ENCODE results near the gene INTS14.

Gene INTS14

GRCh38 chr15:65561934-65562333 lies 49.0 kb downstream of the INTS14 start:
- Histone ChIP-seq H3K4me3 (ENCODE audit: low read length) (no peak overlapping the region), H3K4me2 (ENCODE audit: low read length) (no peak overlapping the region), H3K79me2 (ENCODE audit: low read length) (no peaks in the 10 kb centered on the region; the same call in none of the 2 replicates), H3K27me3 (ENCODE audit: low read depth, low read length) (no peaks in the 10 kb centered on the region), H2AFZ (ENCODE audit: low read depth, low read length) (no peak overlapping the region), H4K20me1 (ENCODE audit: insufficient read depth, low read length) (no peaks in the 10 kb centered on the region), H3K36me3 (replicated peaks; ENCODE audit: low read depth, low read length) (peaks cover 72% of the 10 kb centered on the region), H3K9ac (ENCODE audit: low read length) (no peak overlapping the region), H3K4me1 (ENCODE audit: low read length) (no peaks in the 10 kb centered on the region), H3K9me3 (ENCODE audit: insufficient read depth, low read length) (no peaks in the 10 kb centered on the region), H3K27ac (ENCODE audit: low read length) (no peak overlapping the region)
- TF ChIP-seq CTCF (IDR thresholded peaks at IDR 0.05; ENCODE audit: low read depth, low read length) (no peak), EZH2phosphoT487 (IDR thresholded peaks at IDR 0.05; ENCODE audit: low read depth) (no peak)

GRCh38 chr15:65559941-65560340 lies 51.0 kb downstream of the INTS14 start:
- H2AFZ ChIP-seq (ENCODE audit: low read depth, low read length), result no peak overlapping the region
- H3K79me2 ChIP-seq (ENCODE audit: low read length), result peaks cover 6% of the 10 kb centered on the region
- H3K4me2 ChIP-seq (ENCODE audit: low read length), result no peak overlapping the region
- no peak overlapping the region for H3K4me3 ChIP-seq (ENCODE audit: low read length)
- H3K27ac ChIP-seq (ENCODE audit: low read length), result no peak overlapping the region
- H3K27me3 ChIP-seq (ENCODE audit: low read depth, low read length), result no peaks in the 10 kb centered on the region
- H3K36me3 ChIP-seq (replicated peaks; ENCODE audit: low read depth, low read length), result peaks cover 74% of the 10 kb centered on the region
- TF ChIP-seq CTCF (IDR thresholded peaks at IDR 0.05; ENCODE audit: low read depth, low read length), result no peak
- no peak for TF ChIP-seq EZH2phosphoT487 (IDR thresholded peaks at IDR 0.05; ENCODE audit: low read depth)
- H3K4me1 ChIP-seq (ENCODE audit: low read length), result peaks cover 5% of the 10 kb centered on the region
- H4K20me1 ChIP-seq (ENCODE audit: insufficient read depth, low read length), result peaks cover 6% of the 10 kb centered on the region
- H3K9me3 ChIP-seq (ENCODE audit: insufficient read depth, low read length), result no peaks in the 10 kb centered on the region
- no peak overlapping the region for H3K9ac ChIP-seq (ENCODE audit: low read length)

GRCh38 chr15:65558997-65559760 lies 51.8 kb downstream of the INTS14 start:
- H3K9ac ChIP-seq (ENCODE audit: low read length), result no peak overlapping the region
- H4K20me1 ChIP-seq (ENCODE audit: insufficient read depth, low read length), result peaks cover 12% of the 10 kb centered on the region
- H2AFZ ChIP-seq (ENCODE audit: low read depth, low read length), result no peak overlapping the region
- H3K4me1 ChIP-seq (ENCODE audit: low read length), result peaks cover 10% of the 10 kb centered on the region
- H3K4me2 ChIP-seq (ENCODE audit: low read length), result no peak overlapping the region
- no peaks in the 10 kb centered on the region for H3K9me3 ChIP-seq (ENCODE audit: insufficient read depth, low read length)
- no peak overlapping the region for H3K4me3 ChIP-seq (ENCODE audit: low read length)
- TF ChIP-seq EZH2phosphoT487 (IDR thresholded peaks at IDR 0.05; ENCODE audit: low read depth), result no peak
- no peak for TF ChIP-seq CTCF (IDR thresholded peaks at IDR 0.05; ENCODE audit: low read depth, low read length)
- no peak overlapping the region for H3K27ac ChIP-seq (ENCODE audit: low read length)
- H3K79me2 ChIP-seq (ENCODE audit: low read length), result peaks cover 6% of the 10 kb centered on the region
- H3K36me3 ChIP-seq (replicated peaks; ENCODE audit: low read depth, low read length), result peaks cover 77% of the 10 kb centered on the region
- H3K27me3 ChIP-seq (ENCODE audit: low read depth, low read length), result no peaks in the 10 kb centered on the region

GRCh38 chr15:65558336-65558735 lies 52.6 kb downstream of the INTS14 start:
- H3K4me3 ChIP-seq (ENCODE audit: low read length), result no peak overlapping the region
- H3K36me3 ChIP-seq (replicated peaks; ENCODE audit: low read depth, low read length), result peaks cover 74% of the 10 kb centered on the region
- no peak overlapping the region for H2AFZ ChIP-seq (ENCODE audit: low read depth, low read length)
- H3K4me2 ChIP-seq (ENCODE audit: low read length), result no peak overlapping the region
- peaks cover 10% of the 10 kb centered on the region for H3K4me1 ChIP-seq (ENCODE audit: low read length)
- peaks cover 20% of the 10 kb centered on the region for H4K20me1 ChIP-seq (ENCODE audit: insufficient read depth, low read length)
- no peaks in the 10 kb centered on the region for H3K27me3 ChIP-seq (ENCODE audit: low read depth, low read length)
- no peak overlapping the region for H3K9ac ChIP-seq (ENCODE audit: low read length)
- H3K9me3 ChIP-seq (ENCODE audit: insufficient read depth, low read length), result no peaks in the 10 kb centered on the region
- peaks cover 10% of the 10 kb centered on the region for H3K79me2 ChIP-seq (ENCODE audit: low read length)
- no peak overlapping the region for H3K27ac ChIP-seq (ENCODE audit: low read length)
- TF ChIP-seq CTCF (IDR thresholded peaks at IDR 0.05; ENCODE audit: low read depth, low read length) (no peak), EZH2phosphoT487 (IDR thresholded peaks at IDR 0.05; ENCODE audit: low read depth) (no peak)
